ENCODE measurements around the gene NT5C1A. TPM values are rescaled to one million over a fixed set of nuclear protein-coding genes. Genes with fewer than 3 reads are reported as not detected.

NT5C1A gene
- total RNA-seq, 3 donors from 2014 or later = not detected

Other genes with a start within 250 kb of the NT5C1A start
- under 1 TPM in 2 of 3 donors, not detected in 1; 0.21 to 0.27 TPM for gene BMP8A, start 180.5 kb downstream of the NT5C1A start, total RNA-seq
- gene PABPC4, start 95.3 kb downstream of the NT5C1A start, total RNA-seq = 100 to 1,000 TPM; 544 to 556 (median 548) TPM
- gene HEYL, start 32.5 kb downstream of the NT5C1A start, total RNA-seq = under 1 TPM; 0.05 to 0.11 (median 0.08) TPM
- under 1 TPM; 0.05 to 0.38 (median 0.33) TPM for gene HPCAL4, start 19.3 kb upstream of the NT5C1A start, total RNA-seq
- gene PPIE, start 66.8 kb upstream of the NT5C1A start, total RNA-seq = 10 to 100 TPM; 54.0 to 65.4 (median 63.2) TPM
- gene OXCT2, start 99.2 kb upstream of the NT5C1A start, total RNA-seq = 1 to 10 TPM; 1.7 to 3.9 (median 2.2) TPM
- gene BMP8B, start 116.8 kb upstream of the NT5C1A start, total RNA-seq = under 1 TPM; 0.23 to 0.30 (median 0.24) TPM
- 10 to 100 TPM; 28.6 to 30.8 (median 30.6) TPM for gene TRIT1, start 211.4 kb upstream of the NT5C1A start, total RNA-seq
- under 1 TPM; 0.08 to 0.38 (median 0.18) TPM for gene MYCL, start 229.8 kb upstream of the NT5C1A start, total RNA-seq